ENCODE results near the gene TMEM50B. TPM values are rescaled to one million over a fixed set of nuclear protein-coding genes. Genes with fewer than 3 reads are reported as not detected.
"Not testable (repeated sequence)": the region's sequence is repeated elsewhere in the genome, so short reads cannot be mapped to it uniquely, and the experiment has no call there.

Gene TMEM50B
- total and polyA plus RNA-seq, 8 donors: 45.6 to 92.8 (median 56.3) TPM

DNA sequence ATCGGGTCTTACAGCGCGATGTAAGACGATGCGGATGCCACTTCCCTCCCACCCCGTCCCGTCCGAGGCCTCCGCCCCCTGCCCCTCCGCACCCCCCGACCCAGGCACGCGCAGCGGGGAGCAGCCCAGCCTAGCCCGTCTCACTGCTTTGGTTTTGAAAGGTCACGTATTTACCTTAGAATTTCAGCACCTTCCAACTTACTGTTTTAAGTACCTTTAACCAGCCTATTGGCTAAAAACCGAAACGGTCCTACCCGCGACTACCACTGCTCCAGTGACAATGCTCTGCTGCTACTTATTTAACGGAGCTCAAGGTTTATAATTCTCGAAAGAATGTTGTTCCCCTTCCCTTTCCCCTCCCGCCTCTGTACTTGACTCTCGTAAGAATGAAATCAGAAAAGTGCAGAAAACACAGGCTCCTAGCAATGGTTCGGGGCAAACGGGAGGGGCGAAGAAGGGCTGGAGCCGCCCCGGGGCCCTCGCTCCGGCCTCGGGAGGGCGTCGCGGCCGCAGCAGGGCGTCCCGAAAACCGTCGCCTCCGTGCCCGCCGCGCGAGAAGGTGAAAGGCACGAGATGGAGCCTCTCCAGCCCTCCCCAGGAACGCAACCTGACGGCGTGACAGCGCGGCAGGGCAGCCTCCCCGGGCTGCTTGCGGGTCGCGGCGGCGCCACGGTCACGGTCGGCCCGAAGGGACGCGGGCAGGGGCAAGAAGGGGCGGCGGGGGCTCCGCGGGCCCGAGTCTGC, 667 bp downstream of the TMEM50B start:
- DNase-seq: peak; percentile 19 to 86 (median 42)
- intact Hi-C loops (cut with DNase I): no loop called here
- Histone ChIP-seq H3K4me3 (peak overlapping the region; percentile 72 to 90), H3K27me3 (no peaks in the 10 kb centered on the region), H3K9me3 (no peaks in the 10 kb centered on the region), H3K4me1 (peaks cover 6 to 31% of the 10 kb centered on the region in 2 donors), H3K27ac (peak overlapping the region; percentile 98 to 100), H3K36me3 (no peaks in the 10 kb centered on the region)
- ATAC-seq: peak; percentile 30
- TF ChIP-seq, protein P1, sequence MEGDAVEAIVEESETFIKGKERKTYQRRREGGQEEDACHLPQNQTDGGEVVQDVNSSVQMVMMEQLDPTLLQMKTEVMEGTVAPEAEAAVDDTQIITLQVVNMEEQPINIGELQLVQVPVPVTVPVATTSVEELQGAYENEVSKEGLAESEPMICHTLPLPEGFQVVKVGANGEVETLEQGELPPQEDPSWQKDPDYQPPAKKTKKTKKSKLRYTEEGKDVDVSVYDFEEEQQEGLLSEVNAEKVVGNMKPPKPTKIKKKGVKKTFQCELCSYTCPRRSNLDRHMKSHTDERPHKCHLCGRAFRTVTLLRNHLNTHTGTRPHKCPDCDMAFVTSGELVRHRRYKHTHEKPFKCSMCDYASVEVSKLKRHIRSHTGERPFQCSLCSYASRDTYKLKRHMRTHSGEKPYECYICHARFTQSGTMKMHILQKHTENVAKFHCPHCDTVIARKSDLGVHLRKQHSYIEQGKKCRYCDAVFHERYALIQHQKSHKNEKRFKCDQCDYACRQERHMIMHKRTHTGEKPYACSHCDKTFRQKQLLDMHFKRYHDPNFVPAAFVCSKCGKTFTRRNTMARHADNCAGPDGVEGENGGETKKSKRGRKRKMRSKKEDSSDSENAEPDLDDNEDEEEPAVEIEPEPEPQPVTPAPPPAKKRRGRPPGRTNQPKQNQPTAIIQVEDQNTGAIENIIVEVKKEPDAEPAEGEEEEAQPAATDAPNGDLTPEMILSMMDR (IDR thresholded peaks at IDR 0.05): no peak

DNA sequence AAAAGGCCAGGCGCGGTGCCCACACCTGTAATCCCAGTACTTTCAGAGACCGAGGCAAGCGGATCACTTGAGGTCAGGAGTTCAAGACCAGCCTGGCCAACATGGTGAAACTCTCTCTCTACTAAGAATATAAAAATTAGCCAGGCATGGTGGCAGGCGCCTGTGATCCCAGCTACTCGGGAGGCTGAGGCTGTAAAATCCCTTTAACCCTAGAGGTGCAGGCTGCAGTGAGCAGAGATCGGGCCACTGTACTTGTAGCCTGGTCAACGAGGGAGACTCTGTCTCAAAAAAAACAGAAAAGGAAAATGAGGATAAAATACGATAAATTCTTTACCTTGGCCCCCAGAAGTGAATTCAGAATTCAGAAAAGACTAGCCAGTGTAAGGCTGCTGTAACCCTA, 1.6 kb downstream of the TMEM50B start:
- no peaks in the 10 kb centered on the region for H3K27me3 ChIP-seq
- H3K4me1 ChIP-seq: peaks cover 6 to 31% of the 10 kb centered on the region in 2 donors
- H3K36me3 ChIP-seq: no peaks in the 10 kb centered on the region
- intact Hi-C loops (cut with DNase I): no loop called here
- no peaks in the 10 kb centered on the region for H3K9me3 ChIP-seq
- TF ChIP-seq, protein P1 (IDR thresholded peaks at IDR 0.05): no peak
- DNase-seq (no peak), ATAC-seq (no peak)
- peak overlapping the region; percentile 72 to 90 for H3K4me3 ChIP-seq
- H3K27ac ChIP-seq: peak overlapping the region; percentile 98 to 100

DNA sequence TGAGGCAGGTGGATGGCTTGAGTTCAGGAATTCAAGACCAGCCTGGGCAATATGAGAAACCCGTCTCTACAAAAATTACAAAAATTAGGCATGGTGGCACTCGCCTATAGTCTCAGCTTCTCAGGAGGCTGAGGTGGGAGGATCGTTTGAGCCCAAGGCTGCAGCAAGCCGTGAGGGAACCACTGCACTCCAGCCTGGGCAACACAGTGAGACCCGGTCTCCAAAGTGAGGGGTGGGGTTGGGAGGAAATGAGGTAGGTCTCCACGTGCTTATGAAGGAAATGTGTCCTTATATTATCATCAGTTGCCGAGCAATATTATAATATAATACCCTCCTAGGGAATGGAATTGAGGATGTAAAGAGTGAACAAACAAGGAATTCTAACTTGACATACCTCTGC, 2.7 kb downstream of the TMEM50B start:
- TF ChIP-seq, protein P1 (IDR thresholded peaks at IDR 0.05): no peak
- no peak overlapping the region for H3K4me3 ChIP-seq
- no peak for ATAC-seq

DNA sequence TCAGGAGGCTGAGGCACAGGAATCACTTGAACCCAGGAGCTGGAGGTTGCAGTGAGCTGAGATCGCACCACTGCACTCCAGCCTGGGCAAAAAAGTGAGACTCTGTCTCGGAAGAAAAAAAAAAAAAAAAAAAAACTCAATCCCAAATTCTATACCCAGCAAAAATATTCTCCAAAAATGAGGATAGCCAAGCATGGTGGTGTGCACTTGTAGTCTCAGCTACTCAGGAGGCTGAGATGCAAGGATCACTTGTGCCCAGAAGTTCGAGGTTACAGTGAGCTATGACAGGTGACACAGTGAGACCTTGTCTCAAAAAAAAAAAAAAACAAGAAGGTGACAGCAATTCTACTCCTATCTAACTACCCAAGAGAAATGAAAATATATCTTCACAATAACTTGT, 6.4 kb downstream of the TMEM50B start:
- no peaks in the 10 kb centered on the region for H3K27me3 ChIP-seq
- H3K27ac ChIP-seq: no peak overlapping the region
- no peak for ATAC-seq
- no peaks in the 10 kb centered on the region for H3K36me3 ChIP-seq
- no peak overlapping the region for H3K4me3 ChIP-seq
- peaks cover 4 to 17% of the 10 kb centered on the region in 2 donors for H3K4me1 ChIP-seq
- no peak for DNase-seq
- intact Hi-C loops (cut with DNase I): no loop called here
- H3K9me3 ChIP-seq: no peaks in the 10 kb centered on the region
- TF ChIP-seq, protein P1 (IDR thresholded peaks at IDR 0.05): no peak

More for the DNA sequence above, 2.7 kb downstream of the TMEM50B start:
- no peaks in the 10 kb centered on the region for H3K36me3 ChIP-seq
- H3K27me3 ChIP-seq: no peaks in the 10 kb centered on the region
- intact Hi-C loops (cut with DNase I): no loop called here
- DNase-seq: no peak
- H3K9me3 ChIP-seq: no peaks in the 10 kb centered on the region
- no peak overlapping the region for H3K27ac ChIP-seq
- H3K4me1 ChIP-seq: peaks cover 6 to 31% of the 10 kb centered on the region in 2 donors

DNA sequence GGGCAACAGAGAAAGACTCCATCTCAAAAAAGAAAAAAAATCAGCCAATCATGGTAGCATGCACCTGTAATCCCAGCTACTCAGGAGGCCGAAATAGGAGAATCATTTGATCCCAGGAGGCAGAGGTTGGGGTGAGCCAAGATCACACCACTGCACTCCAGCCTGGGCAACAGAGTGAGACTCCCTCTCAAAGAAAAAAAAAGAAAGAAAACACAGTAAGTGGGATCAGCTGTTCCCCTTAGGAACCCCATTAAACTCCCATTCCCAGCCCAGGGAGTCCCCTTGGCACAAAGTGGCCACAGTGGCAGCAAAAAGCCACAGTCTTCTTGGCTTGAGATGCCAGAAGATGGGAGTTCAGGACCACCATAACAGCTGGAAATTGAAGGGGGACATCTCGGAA, 9.1 kb downstream of the TMEM50B start:
- DNase-seq: no peak
- intact Hi-C loops (cut with DNase I): no loop called here

DNA sequence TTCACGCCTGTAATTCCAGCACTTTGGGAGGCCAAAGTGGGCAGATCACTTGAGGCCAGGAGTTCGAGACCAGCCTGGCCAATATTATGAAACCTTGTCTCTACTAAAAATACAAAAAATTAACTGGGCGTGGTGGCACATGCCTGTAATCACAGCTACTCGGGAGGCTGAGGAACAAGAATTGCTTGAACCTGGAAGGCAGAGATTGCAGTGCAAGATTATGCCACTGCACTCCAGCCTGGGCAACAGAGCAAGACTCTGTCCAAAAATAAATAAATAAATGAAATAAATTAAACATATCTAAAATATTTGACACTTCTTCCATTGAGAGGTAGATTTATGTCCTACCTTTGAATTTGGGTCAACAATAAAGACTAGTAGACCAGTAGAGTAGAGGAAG, 10.6 kb downstream of the TMEM50B start:
- H3K27me3 ChIP-seq; DNase-seq; intact Hi-C loops (cut with DNase I); H3K27ac ChIP-seq; H3K9me3 ChIP-seq; H3K4me3 ChIP-seq; H3K4me1 ChIP-seq; ATAC-seq: not testable (repeated sequence)
- peaks cover 0 to 20% of the 10 kb centered on the region in 2 donors for H3K36me3 ChIP-seq

More for the DNA sequence above, 9.1 kb downstream of the TMEM50B start:
- Histone ChIP-seq H3K9me3 (no peaks in the 10 kb centered on the region), H3K4me3 (no peak overlapping the region), H3K27me3 (no peaks in the 10 kb centered on the region), H3K4me1 (no peaks in the 10 kb centered on the region), H3K27ac (no peak overlapping the region), H3K36me3 (peaks cover 0 to 12% of the 10 kb centered on the region in 2 donors)
- ATAC-seq: no peak
- TF ChIP-seq, protein P1 (IDR thresholded peaks at IDR 0.05): no peak
